KOPT-K1 (cell line): ENCODE measurements around the gene ARMH2.
A peak's percentile ranks its signal among the peaks of the same experiment; 100 is the strongest.
"Not testable (repeated sequence)": the region's sequence is repeated elsewhere in the genome, so short reads cannot be mapped to it uniquely, and the experiment has no call there.

ENCODE experiments used
- H3K27ac ChIP-seq: fragments of 200-600 bp; sonication (generic); 2 replicates; pipeline ENCODE4 v1.5.1; 2016; ENCODE audit warnings: antibody characterized with exemption, mild to moderate bottlenecking, low read depth, low read length; ENCODE audit not compliant: poor library complexity, severe bottlenecking
- H3K36me3 ChIP-seq: fragments of 200-600 bp; sonication (generic); 2 replicates; pipeline ENCODE4 v1.5.1; 2017; ENCODE audit warnings: antibody characterized with exemption, mild to moderate bottlenecking, low read length, moderate library complexity; ENCODE audit not compliant: insufficient read depth
- H3K9me3 ChIP-seq: fragments of 200-600 bp; sonication (generic); 2 replicates; pipeline ENCODE4 v1.5.1; 2017; ENCODE audit warnings: antibody characterized with exemption, low read length, mild to moderate bottlenecking; ENCODE audit not compliant: insufficient read depth, poor library complexity, severe bottlenecking

The ARMH2 gene

DNA sequence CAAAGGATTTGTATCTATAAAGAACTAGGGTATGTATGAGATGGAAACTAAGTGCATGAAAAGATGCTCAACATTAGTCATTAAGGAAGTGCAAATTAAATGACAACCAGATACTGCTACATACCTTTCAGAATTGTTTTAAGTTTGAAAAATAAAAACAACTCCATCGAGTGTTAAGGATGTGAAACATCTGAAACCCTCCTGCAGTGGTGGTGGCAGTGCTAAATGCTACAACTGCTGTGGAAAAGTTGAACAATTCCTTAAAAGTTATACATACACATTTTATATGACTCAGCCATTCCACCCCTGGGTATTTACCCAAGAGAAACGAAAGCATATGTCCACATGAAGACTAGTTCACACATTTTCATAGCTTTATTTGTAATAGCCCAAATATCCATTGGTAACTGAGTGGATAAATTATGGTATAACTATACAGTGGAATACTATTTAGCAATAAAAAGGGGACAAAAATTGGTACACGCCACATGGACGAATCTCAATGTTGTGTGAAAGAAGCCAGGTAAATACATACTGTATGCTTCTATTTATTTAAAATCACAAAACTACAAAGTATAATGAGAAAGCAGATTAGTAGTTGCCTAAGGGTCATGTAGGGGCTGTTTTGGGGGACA is 10.6 kb downstream of the ARMH2 start:
- Histone ChIP-seq H3K36me3 (peaks cover 95% of the 10 kb centered on the region), H3K27ac (no peak overlapping the region), H3K9me3 (no peaks in the 10 kb centered on the region)

GRCh38 chr6:24780206-24780605 is 18.5 kb downstream of the ARMH2 start:
- Histone ChIP-seq H3K27ac (no peak overlapping the region), H3K36me3 (peaks cover 93% of the 10 kb centered on the region), H3K9me3 (no peaks in the 10 kb centered on the region)

GRCh38 chr6:24779416-24780016 is 19.2 kb downstream of the ARMH2 start:
- H3K36me3 ChIP-seq, result peaks cover 86% of the 10 kb centered on the region
- H3K27ac ChIP-seq, result no peak overlapping the region
- H3K9me3 ChIP-seq, result no peaks in the 10 kb centered on the region

DNA sequence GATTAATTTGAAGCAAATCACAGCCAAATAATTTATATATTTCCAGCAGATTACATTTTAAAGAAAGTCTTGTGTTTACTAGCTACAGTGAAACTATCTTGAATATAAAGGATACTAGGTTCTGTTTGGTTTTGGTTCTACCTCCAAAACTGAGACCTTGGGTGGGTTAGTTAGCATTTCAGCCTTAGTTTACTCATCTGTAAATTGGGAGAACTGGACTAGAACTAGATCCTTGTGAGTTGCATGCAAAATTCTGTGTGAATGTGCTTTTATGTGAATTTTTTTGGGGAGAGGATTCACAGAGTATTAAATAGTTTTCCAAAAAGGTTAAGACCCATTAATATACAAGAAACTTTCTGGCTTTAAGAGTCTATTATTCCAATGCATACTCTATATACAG is 19.8 kb downstream of the ARMH2 start:
- H3K9me3 ChIP-seq, result no peaks in the 10 kb centered on the region
- no peak overlapping the region for H3K27ac ChIP-seq
- H3K36me3 ChIP-seq, result peaks cover 79% of the 10 kb centered on the region

DNA sequence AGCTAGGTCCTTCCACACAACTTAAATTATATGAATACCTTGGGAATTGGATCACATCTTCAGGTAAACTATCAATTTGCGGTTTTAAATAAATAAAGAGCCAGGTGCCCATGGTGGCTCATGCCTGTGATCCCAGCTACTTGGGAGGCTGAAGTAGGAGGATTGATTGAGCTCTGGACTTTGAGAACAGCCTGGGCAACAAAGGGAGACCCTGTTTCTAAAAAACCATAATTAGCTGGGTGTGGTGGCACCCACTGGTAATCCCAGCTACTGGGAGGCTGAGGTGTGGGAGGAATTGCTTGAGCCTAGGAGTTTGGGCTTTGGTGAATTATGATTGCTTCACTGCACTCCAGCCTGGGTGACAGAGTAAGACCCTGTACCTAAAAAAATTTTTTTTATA is 20.6 kb downstream of the ARMH2 start:
- Histone ChIP-seq H3K9me3 (no peaks in the 10 kb centered on the region), H3K36me3 (peaks cover 72% of the 10 kb centered on the region), H3K27ac (no peak overlapping the region)

DNA sequence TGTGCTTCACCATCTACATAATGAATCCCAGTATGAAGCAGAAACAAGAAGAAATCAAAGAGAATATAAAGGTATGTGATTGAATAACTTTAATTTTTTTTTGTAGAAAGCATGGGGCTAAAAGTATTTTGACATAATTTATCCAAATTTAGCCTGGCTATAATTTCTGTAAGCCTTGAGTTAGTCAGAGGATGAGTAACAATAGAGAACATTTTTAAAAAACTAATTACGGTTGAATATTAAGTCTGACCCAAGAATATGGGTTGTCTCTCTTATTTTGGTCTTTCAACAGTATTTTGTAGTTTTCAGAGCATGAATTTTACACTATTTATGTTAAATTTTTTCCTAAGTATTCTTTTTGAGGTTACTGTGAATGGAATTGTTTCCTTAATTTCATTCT is 21.5 kb downstream of the ARMH2 start:
- Histone ChIP-seq H3K27ac (no peak overlapping the region), H3K36me3 (peaks cover 63% of the 10 kb centered on the region), H3K9me3 (no peaks in the 10 kb centered on the region)

DNA sequence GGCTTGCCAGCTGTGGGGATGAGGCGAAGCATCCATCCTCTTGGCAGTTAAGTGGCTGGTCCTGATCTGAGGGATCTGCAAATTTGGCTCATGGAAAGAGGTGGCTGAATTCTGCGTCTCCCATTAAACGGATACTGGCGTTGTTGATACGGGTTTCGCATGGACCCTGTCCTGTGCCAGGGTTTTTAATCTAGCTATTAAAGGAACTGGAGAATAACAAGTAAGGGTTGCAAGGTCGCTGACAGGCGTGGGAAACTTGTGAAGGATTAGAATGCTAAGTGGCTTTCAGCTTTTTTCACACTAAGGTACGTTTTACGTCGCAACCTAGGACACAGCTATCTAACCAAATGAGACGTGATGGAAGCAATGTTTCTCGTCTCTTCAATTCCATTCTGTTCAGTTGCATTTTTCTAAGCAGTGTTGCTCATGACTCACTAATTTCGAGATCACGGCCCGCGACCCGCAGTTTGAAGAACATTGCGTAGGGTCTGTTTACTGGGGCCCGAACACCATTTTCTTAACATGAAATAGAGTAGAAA is 23.1 kb downstream of the ARMH2 start:
- peak overlapping the region; percentile 98 for H3K27ac ChIP-seq
- peaks cover 46% of the 10 kb centered on the region for H3K36me3 ChIP-seq
- H3K9me3 ChIP-seq, result no peaks in the 10 kb centered on the region

GRCh38 chr6:24774696-24775519 is 23.8 kb downstream of the ARMH2 start, which contains the start of gene GMNN:
GMNN (plus strand) TSS chr6:24774937; CDS start chr6:24777247, 2,310 bp downstream.
- Histone ChIP-seq H3K27ac (peak within 1 kb of the TSS; percentile 98), H3K9me3 (no peaks in the 10 kb centered on the region)

GRCh38 chr6:24768361-24768760 is 30.4 kb downstream of the ARMH2 start:
- H3K36me3 ChIP-seq, result no peaks in the 10 kb centered on the region
- no peak overlapping the region for H3K27ac ChIP-seq
- no peaks in the 10 kb centered on the region for H3K9me3 ChIP-seq

More at GRCh38 chr6:24774696-24775519, 23.8 kb downstream of the ARMH2 start, which contains the start of gene GMNN:
- peaks cover 40% of the 10 kb centered on the region for H3K36me3 ChIP-seq

GRCh38 chr6:24766680-24767462 is 31.8 kb downstream of the ARMH2 start:
- Histone ChIP-seq H3K36me3 (no peaks in the 10 kb centered on the region), H3K27ac (no peak overlapping the region), H3K9me3 (no peaks in the 10 kb centered on the region)

DNA sequence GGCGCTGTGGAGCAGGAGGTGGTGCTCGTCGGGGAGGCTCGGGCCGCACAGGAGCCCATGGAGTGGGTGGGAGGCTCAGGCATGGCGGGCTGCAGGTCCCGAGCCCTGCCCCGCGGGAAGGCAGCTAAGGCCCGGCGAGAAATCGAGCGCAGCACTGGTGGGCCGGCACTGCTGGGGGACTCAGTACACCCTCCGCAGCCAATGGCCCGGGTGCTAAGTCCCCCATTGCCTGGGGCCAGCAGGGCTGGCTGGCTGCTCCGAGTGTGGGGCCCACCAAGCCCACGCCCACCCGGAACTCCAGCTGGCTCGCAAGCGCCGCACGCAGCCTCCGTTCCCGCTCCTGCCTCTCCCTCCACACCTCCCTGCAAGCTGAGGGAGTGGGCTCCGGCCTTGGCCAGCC is 32.7 kb downstream of the ARMH2 start:
- not testable (repeated sequence) for H3K9me3 ChIP-seq, H3K36me3 ChIP-seq, H3K27ac ChIP-seq

GRCh38 chr6:24764833-24765828 is 33.6 kb downstream of the ARMH2 start:
- not testable (repeated sequence) for H3K36me3 ChIP-seq, H3K9me3 ChIP-seq
- H3K27ac ChIP-seq, result peak overlapping the region; percentile 27

DNA sequence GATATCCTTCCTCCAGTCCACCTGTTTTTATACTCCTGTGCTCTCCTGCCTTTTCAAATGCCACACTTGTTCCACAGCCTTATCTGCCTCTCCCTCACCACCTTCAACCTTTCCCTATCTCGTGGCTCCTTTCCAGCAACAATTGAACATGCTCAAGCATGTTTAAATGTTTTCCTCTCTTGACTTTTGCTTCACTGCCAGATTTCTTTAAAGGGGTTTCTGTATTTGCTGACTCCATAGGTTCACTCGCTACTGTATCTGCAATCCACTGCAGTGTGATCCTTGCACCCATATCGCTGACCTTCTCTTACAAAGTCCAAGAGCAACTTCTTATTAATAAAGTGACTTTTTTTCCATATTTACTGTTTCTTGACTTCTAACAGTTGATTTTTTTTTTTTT is 35.1 kb downstream of the ARMH2 start:
- Histone ChIP-seq H3K9me3 (no peaks in the 10 kb centered on the region), H3K27ac (no peak overlapping the region), H3K36me3 (no peaks in the 10 kb centered on the region)

GRCh38 chr6:24761851-24762250 is 36.9 kb downstream of the ARMH2 start:
- Histone ChIP-seq H3K9me3 (no peaks in the 10 kb centered on the region), H3K27ac (no peak overlapping the region), H3K36me3 (no peaks in the 10 kb centered on the region)
